ENCODE results near the gene PGAP6.
A peak's percentile ranks its signal among the peaks of the same experiment; 100 is the strongest.
"Not testable (repeated sequence)": the region's sequence is repeated elsewhere in the genome, so short reads cannot be mapped to it uniquely, and the experiment has no call there.

The PGAP6 gene

GRCh38 chr16:364595-365491, 16.9 kb downstream of the PGAP6 start:
- no peak for DNase-seq

- no peak for DNase-seq
Observed at GRCh38 chr16:363766-364490, 17.9 kb downstream of the PGAP6 start.

- DNase-seq, result no peak
Observed at GRCh38 chr16:363110-363765, 18.5 kb downstream of the PGAP6 start.

- DNase-seq, result not testable (repeated sequence)
Observed at GRCh38 chr16:362702-362999, 19.1 kb downstream of the PGAP6 start.

GRCh38 chr16:361872-362701, 19.7 kb downstream of the PGAP6 start:
- peak; percentile 66 for DNase-seq

GRCh38 chr16:361341-361871, 20.4 kb downstream of the PGAP6 start:
- no peak for DNase-seq

- DNase-seq, result no peak
Observed at GRCh38 chr16:360698-361336, 21.0 kb downstream of the PGAP6 start.

GRCh38 chr16:359871-360697, 21.7 kb downstream of the PGAP6 start:
- DNase-seq, result no peak

- no peak for DNase-seq
Observed at GRCh38 chr16:359067-359763, 22.6 kb downstream of the PGAP6 start.

- no peak for DNase-seq
Observed at GRCh38 chr16:356741-357140, 25.0 kb downstream of the PGAP6 start.

GRCh38 chr16:354971-355461, 26.8 kb downstream of the PGAP6 start:
- DNase-seq, result no peak

- DNase-seq, result no peak
Observed at GRCh38 chr16:354291-354881, 27.4 kb downstream of the PGAP6 start.

GRCh38 chr16:353404-354290, 28.1 kb downstream of the PGAP6 start:
- DNase-seq, result no peak

GRCh38 chr16:352547-353403, 29.0 kb downstream of the PGAP6 start, which contains the start of gene AXIN1:
Gene AXIN1 (minus strand): TSS chr16:352723. CDS start chr16:347025, 5,698 bp downstream.
- peak; percentile 95 for DNase-seq

- DNase-seq, result no peak
Observed at GRCh38 chr16:351804-352520, 29.8 kb downstream of the PGAP6 start.

GRCh38 chr16:350203-350602, 31.6 kb downstream of the PGAP6 start:
- DNase-seq, result no peak

GRCh38 chr16:349211-349610, 32.6 kb downstream of the PGAP6 start:
- DNase-seq, result peak; percentile 60

All from kidney glomerular epithelial cell (primary cell).